Dedifferentiated amniotic fluid mesenchymal stem cell (primary cell): ENCODE results near the gene DUSP19.
A peak's percentile ranks its signal among the peaks of the same experiment; 100 is the strongest.

Source experiments
- DNase-seq: peaks from one replicate; pipeline ENCODE4 v3.0.0-alpha.2; 2016; ENCODE audit errors: extremely low spot score

Gene DUSP19

GRCh38 chr2:183068561-183068960, 10.0 kb upstream of the DUSP19 start:
- no peak for DNase-seq

GRCh38 chr2:183069174-183069573, 9.4 kb upstream of the DUSP19 start:
- DNase-seq = no peak

- DNase-seq = no peak
Measured at GRCh38 chr2:183070942-183071844, 7.4 kb upstream of the DUSP19 start.

- DNase-seq = no peak
Measured at GRCh38 chr2:183072177-183072576, 6.4 kb upstream of the DUSP19 start.

GRCh38 chr2:183078163-183078463, 434 bp upstream of the DUSP19 start:
- DNase-seq = no peak

- DNase-seq = no peak
Measured at GRCh38 chr2:183079139-183079775, 710 bp downstream of the DUSP19 start.

GRCh38 chr2:183081911-183082310, 3.4 kb downstream of the DUSP19 start:
- DNase-seq = no peak

- no peak for DNase-seq
Measured at GRCh38 chr2:183088061-183088460, 9.5 kb downstream of the DUSP19 start.

- DNase-seq = no peak
Measured at GRCh38 chr2:183089192-183089851, 10.8 kb downstream of the DUSP19 start.

GRCh38 chr2:183091318-183091953, 12.9 kb downstream of the DUSP19 start:
- DNase-seq = no peak

- no peak for DNase-seq
Measured at GRCh38 chr2:183091954-183092345, 13.4 kb downstream of the DUSP19 start.

- DNase-seq = peak; percentile 58
Measured at GRCh38 chr2:183093857-183094657, 15.5 kb downstream of the DUSP19 start.

- DNase-seq = no peak
Measured at GRCh38 chr2:183105402-183106134, 27.0 kb downstream of the DUSP19 start.

GRCh38 chr2:183112577-183112976, 34.0 kb downstream of the DUSP19 start:
- no peak for DNase-seq

GRCh38 chr2:183113630-183114029, 35.1 kb downstream of the DUSP19 start:
- no peak for DNase-seq

GRCh38 chr2:183117226-183117625, 38.7 kb downstream of the DUSP19 start:
- DNase-seq = no peak

- DNase-seq = no peak
Measured at GRCh38 chr2:183123117-183123958, 44.8 kb downstream of the DUSP19 start.

- no peak for DNase-seq
Measured at GRCh38 chr2:183123959-183124221, 45.3 kb downstream of the DUSP19 start.

GRCh38 chr2:183124222-183124956, 45.8 kb downstream of the DUSP19 start, which contains the start of gene NUP35:
Gene NUP35, plus strand, starts transcription at chr2:183124443. Its CDS starts 15 bp downstream, at chr2:183124458.
- DNase-seq = peak; percentile 95

- peak; percentile 24 for DNase-seq
Measured at GRCh38 chr2:183124957-183125255, 46.4 kb downstream of the DUSP19 start.
